HG03354 (cell line): ENCODE measurements around the gene EPS8L2.

Experiments used
- ATAC-seq: cut with Tn5 transposase; IDR thresholded peaks from one replicate; pipeline ENCODE4 v1.9.1; 2021; ENCODE audit warnings: mild to moderate bottlenecking; ENCODE audit not compliant: unreplicated experiment, poor library complexity, severe bottlenecking

Gene EPS8L2

GRCh38 chr11:705646-706438 lies at the start of gene EPS8L2:
EPS8L2 (plus strand) TSS chr11:706231; CDS start chr11:709408, 3,177 bp downstream.
- ATAC-seq = no peak

- no peak for ATAC-seq
These were observed 49.6 kb upstream of the EPS8L2 start for GRCh38 chr11:656426-656825.

GRCh38 chr11:656866-657265 lies 49.2 kb upstream of the EPS8L2 start:
- no peak for ATAC-seq

GRCh38 chr11:657691-658126 lies 48.3 kb upstream of the EPS8L2 start:
- no peak for ATAC-seq

GRCh38 chr11:659532-660085 lies 46.4 kb upstream of the EPS8L2 start:
- no peak for ATAC-seq

- ATAC-seq = no peak
These were observed 45.8 kb upstream of the EPS8L2 start for GRCh38 chr11:660281-660680.

GRCh38 chr11:660681-661444 lies 45.2 kb upstream of the EPS8L2 start:
- no peak for ATAC-seq

GRCh38 chr11:662689-663274 lies 43.2 kb upstream of the EPS8L2 start:
- no peak for ATAC-seq

GRCh38 chr11:665062-665703 lies 40.8 kb upstream of the EPS8L2 start:
- no peak for ATAC-seq

GRCh38 chr11:665704-666281 lies 40.2 kb upstream of the EPS8L2 start:
- ATAC-seq = no peak

- ATAC-seq = no peak
These were observed 32.2 kb upstream of the EPS8L2 start for GRCh38 chr11:673866-674265.

- no peak for ATAC-seq
These were observed 31.6 kb upstream of the EPS8L2 start for GRCh38 chr11:674406-674805.

- ATAC-seq = no peak
These were observed 27.7 kb upstream of the EPS8L2 start for GRCh38 chr11:678297-678696.

- ATAC-seq = no peak
These were observed 26.5 kb upstream of the EPS8L2 start for GRCh38 chr11:679271-680207.

GRCh38 chr11:680476-680875 lies 25.6 kb upstream of the EPS8L2 start:
- no peak for ATAC-seq

GRCh38 chr11:680970-681369 lies 25.1 kb upstream of the EPS8L2 start:
- no peak for ATAC-seq

- ATAC-seq = no peak
These were observed 19.4 kb upstream of the EPS8L2 start for GRCh38 chr11:686451-687243.

- ATAC-seq = no peak
These were observed 18.3 kb upstream of the EPS8L2 start for GRCh38 chr11:687751-688150.
